Neural cell (in vitro differentiated cells): ENCODE results near the gene ADGRF5. TPM values are rescaled to one million over a fixed set of nuclear protein-coding genes. Genes with fewer than 3 reads are reported as not detected.
A peak's percentile ranks its signal among the peaks of the same experiment; 100 is the strongest.
"Not testable (repeated sequence)": the region's sequence is repeated elsewhere in the genome, so short reads cannot be mapped to it uniquely, and the experiment has no call there.

Experiments
- H2AFZ ChIP-seq: fragments of 200-600, 300-800 bp; sonication (generic), shearing (Covaris generic); 2 replicates; pipeline ENCODE4 v1.6.0; 2014; ENCODE audit warnings: low read depth, mild to moderate bottlenecking, antibody characterized with exemption, low read length, moderate library complexity
- H3F3A ChIP-seq: fragments of 200-600 bp; shearing (Covaris generic); 2 replicates; pipeline ENCODE4 v1.6.1; 2016; ENCODE audit warnings: mild to moderate bottlenecking, moderate library complexity, mixed read lengths, antibody characterized with exemption, low read length; ENCODE audit not compliant: insufficient read depth, poor library complexity, severe bottlenecking
- H3K27ac ChIP-seq: fragments of 200-600, 300-800 bp; sonication (generic), shearing (Covaris generic); 2 replicates; pipeline ENCODE4 v1.5.1; 2014; ENCODE audit warnings: mild to moderate bottlenecking, low read length, moderate library complexity
- H3K27me3 ChIP-seq: fragments of 300-800, 200-600 bp; sonication (generic), shearing (Covaris generic); 2 replicates; pipeline ENCODE4 v1.6.0; 2014; ENCODE audit warnings: mild to moderate bottlenecking, low read depth, low read length, moderate library complexity; ENCODE audit not compliant: insufficient read depth
- H3K36me3 ChIP-seq: fragments of 300-800, 200-600 bp; sonication (generic), shearing (Covaris generic); 2 replicates; pipeline ENCODE4 v1.5.1; 2014; ENCODE audit warnings: mild to moderate bottlenecking, antibody characterized with exemption, low read length, moderate library complexity; ENCODE audit not compliant: insufficient read depth
- H3K4me2 ChIP-seq: fragments of 300-800, 200-600 bp; sonication (generic), shearing (Covaris generic); 2 replicates; pipeline ENCODE4 v1.6.0; 2014; ENCODE audit warnings: mild to moderate bottlenecking, low read length
- H3K4me3 ChIP-seq: fragments of 300-800, 200-600 bp; sonication (generic), shearing (Covaris generic); 2 replicates; pipeline ENCODE4 v1.5.1; 2014; ENCODE audit warnings: mild to moderate bottlenecking, low read length, moderate library complexity
- H3K79me2 ChIP-seq: fragments of 200-600 bp; shearing (Covaris generic); replicated peaks from 2 replicates; pipeline ENCODE4 v1.6.0; 2014; ENCODE audit warnings: mild to moderate bottlenecking, low read length, moderate library complexity; ENCODE audit not compliant: insufficient read depth
- H3K9ac ChIP-seq: fragments of 300-800, 200-600 bp; sonication (generic), shearing (Covaris generic); 2 replicates; pipeline ENCODE4 v1.6.1; 2016; ENCODE audit warnings: mild to moderate bottlenecking, low read length, mixed read lengths
- H3K9me2 ChIP-seq: fragments of 200-600 bp; shearing (Covaris generic); 2 replicates; pipeline ENCODE4 v1.6.1; 2016; ENCODE audit warnings: mild to moderate bottlenecking, low read length, mixed read lengths; ENCODE audit not compliant: insufficient read depth
- H3K9me3 ChIP-seq: fragments of 200-600, 300-800 bp; sonication (generic), shearing (Covaris generic); 2 replicates; pipeline ENCODE4 v1.6.1; 2016; ENCODE audit warnings: mild to moderate bottlenecking, mixed run types, low read length, moderate library complexity, mixed read lengths
- H4K20me1 ChIP-seq: fragments of 200-600 bp; shearing (Covaris generic); 2 replicates; pipeline ENCODE4 v1.6.1; 2016; ENCODE audit warnings: mild to moderate bottlenecking, mixed run types; ENCODE audit not compliant: insufficient read depth
- EP300 ChIP-seq: fragments of 450-650 bp; conservative IDR thresholded peaks from 2 replicates; pipeline ENCODE4 v1.6.1; 2014; ENCODE audit warnings: antibody characterized with exemption, mild to moderate bottlenecking, moderate library complexity; ENCODE audit not compliant: poor library complexity, severe bottlenecking
- EZH2 ChIP-seq: fragments of 200-600, 300-800 bp; shearing (Covaris generic), sonication (generic); IDR thresholded peaks from 2 replicates; pipeline ENCODE4 v1.6.1; 2014; ENCODE audit warnings: antibody characterized with exemption, low read length, borderline replicate concordance, mild to moderate bottlenecking; ENCODE audit not compliant: insufficient read depth, poor library complexity, severe bottlenecking
- POLR2AphosphoS5 ChIP-seq: IDR thresholded peaks from 2 replicates; pipeline ENCODE4 v1.6.1; 2012
- RAD21 ChIP-seq: fragments of 450-650 bp; conservative IDR thresholded peaks from 2 replicates; pipeline ENCODE4 v1.6.1; 2014; ENCODE audit warnings: antibody characterized with exemption, mild to moderate bottlenecking, moderate library complexity
- SMC3 ChIP-seq: fragments of 450-650 bp; conservative IDR thresholded peaks from 2 replicates; pipeline ENCODE4 v1.6.1; 2014; ENCODE audit warnings: antibody characterized with exemption, mild to moderate bottlenecking, moderate library complexity; ENCODE audit not compliant: poor library complexity
- TAF1 ChIP-seq: IDR thresholded peaks from 2 replicates; pipeline ENCODE4 v1.6.1; 2012; ENCODE audit warnings: low read depth
- polyA plus RNA-seq: library from polyadenylated mRNA; depleted of rRNA; stranded (reverse); fragments of >200 nt; gene quantifications from 2 replicates; pipeline ENCODE4 v1.2.3, GENCODE V29; 2014
- TF ChIP-seq, protein P1 (sequence below): fragments of 450-650 bp; IDR thresholded peaks from 2 replicates; pipeline ENCODE4 v1.5.1; 2014; ENCODE audit warnings: antibody characterized with exemption, mild to moderate bottlenecking, moderate library complexity; ENCODE audit not compliant: poor library complexity, severe bottlenecking
- TF ChIP-seq, protein P2 (sequence below): IDR thresholded peaks from 2 replicates; pipeline ENCODE4 v1.6.1; 2012; ENCODE audit warnings: borderline replicate concordance

The ADGRF5 gene
- polyA plus RNA-seq, 1 donor from 2014 or later, result not detected

DNA sequence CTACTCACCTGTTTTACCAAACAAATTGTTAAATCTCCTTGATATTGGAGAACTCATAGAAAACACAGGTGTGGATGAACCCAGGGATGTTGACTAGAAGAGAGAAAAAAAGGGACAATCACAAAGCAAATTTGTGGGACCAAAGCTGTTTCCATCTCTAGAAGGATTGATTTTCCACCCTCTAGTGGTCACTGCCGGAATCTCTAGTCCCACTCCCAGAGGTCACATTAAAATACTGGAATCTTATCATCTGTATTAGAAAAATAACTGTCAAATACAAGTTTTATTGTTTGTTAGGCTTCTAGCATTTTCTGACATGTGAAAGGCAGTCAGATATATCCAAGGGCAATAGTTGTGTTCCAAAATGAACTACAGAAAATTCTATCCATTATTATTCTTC, 65.8 kb downstream of the ADGRF5 start:
- not testable (repeated sequence) for H3K9me2 ChIP-seq, H4K20me1 ChIP-seq, H2AFZ ChIP-seq, H3K36me3 ChIP-seq, H3F3A ChIP-seq, H3K4me2 ChIP-seq, H3K9ac ChIP-seq, H3K79me2 ChIP-seq, H3K9me3 ChIP-seq, H3K27me3 ChIP-seq, H3K4me3 ChIP-seq, H3K27ac ChIP-seq
- TF ChIP-seq, protein P1, sequence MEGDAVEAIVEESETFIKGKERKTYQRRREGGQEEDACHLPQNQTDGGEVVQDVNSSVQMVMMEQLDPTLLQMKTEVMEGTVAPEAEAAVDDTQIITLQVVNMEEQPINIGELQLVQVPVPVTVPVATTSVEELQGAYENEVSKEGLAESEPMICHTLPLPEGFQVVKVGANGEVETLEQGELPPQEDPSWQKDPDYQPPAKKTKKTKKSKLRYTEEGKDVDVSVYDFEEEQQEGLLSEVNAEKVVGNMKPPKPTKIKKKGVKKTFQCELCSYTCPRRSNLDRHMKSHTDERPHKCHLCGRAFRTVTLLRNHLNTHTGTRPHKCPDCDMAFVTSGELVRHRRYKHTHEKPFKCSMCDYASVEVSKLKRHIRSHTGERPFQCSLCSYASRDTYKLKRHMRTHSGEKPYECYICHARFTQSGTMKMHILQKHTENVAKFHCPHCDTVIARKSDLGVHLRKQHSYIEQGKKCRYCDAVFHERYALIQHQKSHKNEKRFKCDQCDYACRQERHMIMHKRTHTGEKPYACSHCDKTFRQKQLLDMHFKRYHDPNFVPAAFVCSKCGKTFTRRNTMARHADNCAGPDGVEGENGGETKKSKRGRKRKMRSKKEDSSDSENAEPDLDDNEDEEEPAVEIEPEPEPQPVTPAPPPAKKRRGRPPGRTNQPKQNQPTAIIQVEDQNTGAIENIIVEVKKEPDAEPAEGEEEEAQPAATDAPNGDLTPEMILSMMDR, result peak; percentile 44

GRCh38 chr6:46851576-46851975, 70.2 kb downstream of the ADGRF5 start:
- H3K27ac ChIP-seq, H3K79me2 ChIP-seq, H3K4me2 ChIP-seq, H2AFZ ChIP-seq, H3K9ac ChIP-seq, H3K27me3 ChIP-seq, H3K9me3 ChIP-seq, H3K9me2 ChIP-seq, H3F3A ChIP-seq, H3K36me3 ChIP-seq, H4K20me1 ChIP-seq, H3K4me3 ChIP-seq: not testable (repeated sequence)

- TF ChIP-seq RAD21 (no peak), TAF1 (no peak), EZH2 (no peak)
- H3K9me3 ChIP-seq, result no peaks in the 10 kb centered on the region
- no peak overlapping the region for H3K27ac ChIP-seq
- H3K9me2 ChIP-seq, result no peaks in the 10 kb centered on the region
- H3F3A ChIP-seq, result no peaks in the 10 kb centered on the region
- no peak overlapping the region for H3K4me2 ChIP-seq
- H3K79me2 ChIP-seq, result no peaks in the 10 kb centered on the region
- no peaks in the 10 kb centered on the region for H3K36me3 ChIP-seq
- no peak overlapping the region for H3K4me3 ChIP-seq
- no peak overlapping the region for H2AFZ ChIP-seq
- H3K27me3 ChIP-seq, result no peaks in the 10 kb centered on the region
- no peaks in the 10 kb centered on the region for H4K20me1 ChIP-seq
- H3K9ac ChIP-seq, result no peak overlapping the region
Observed at GRCh38 chr6:46850792-46851191, 70.9 kb downstream of the ADGRF5 start.

DNA sequence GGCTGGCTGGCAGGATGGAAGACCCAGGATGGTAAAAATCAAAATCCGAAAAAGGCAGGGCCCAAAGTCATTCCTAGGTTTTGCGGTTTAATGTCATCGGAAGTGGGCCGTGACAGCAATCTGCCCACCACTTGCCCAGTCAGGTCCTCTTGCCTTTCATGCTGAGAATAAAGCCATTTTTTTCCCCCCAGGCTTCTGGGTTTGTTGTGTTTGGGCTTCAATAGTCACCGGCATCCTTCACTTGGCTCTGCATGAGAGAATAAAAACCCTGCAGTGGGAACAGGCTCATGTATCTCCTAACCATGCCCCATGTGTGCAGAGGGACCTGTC, 72.4 kb downstream of the ADGRF5 start:
- no peak overlapping the region for H3K4me2 ChIP-seq
- no peaks in the 10 kb centered on the region for H3F3A ChIP-seq
- no peaks in the 10 kb centered on the region for H3K27me3 ChIP-seq
- H3K27ac ChIP-seq, result no peak overlapping the region
- H4K20me1 ChIP-seq, result no peaks in the 10 kb centered on the region
- no peaks in the 10 kb centered on the region for H3K9me2 ChIP-seq
- no peak overlapping the region for H2AFZ ChIP-seq
- no peaks in the 10 kb centered on the region for H3K79me2 ChIP-seq
- no peaks in the 10 kb centered on the region for H3K9me3 ChIP-seq
- H3K9ac ChIP-seq, result no peak overlapping the region
- H3K36me3 ChIP-seq, result no peaks in the 10 kb centered on the region
- TF ChIP-seq EZH2 (no peak), TAF1 (no peak), POLR2AphosphoS5 (no peak), EP300 (no peak), SMC3 (no peak)
- TF ChIP-seq, protein P2, sequence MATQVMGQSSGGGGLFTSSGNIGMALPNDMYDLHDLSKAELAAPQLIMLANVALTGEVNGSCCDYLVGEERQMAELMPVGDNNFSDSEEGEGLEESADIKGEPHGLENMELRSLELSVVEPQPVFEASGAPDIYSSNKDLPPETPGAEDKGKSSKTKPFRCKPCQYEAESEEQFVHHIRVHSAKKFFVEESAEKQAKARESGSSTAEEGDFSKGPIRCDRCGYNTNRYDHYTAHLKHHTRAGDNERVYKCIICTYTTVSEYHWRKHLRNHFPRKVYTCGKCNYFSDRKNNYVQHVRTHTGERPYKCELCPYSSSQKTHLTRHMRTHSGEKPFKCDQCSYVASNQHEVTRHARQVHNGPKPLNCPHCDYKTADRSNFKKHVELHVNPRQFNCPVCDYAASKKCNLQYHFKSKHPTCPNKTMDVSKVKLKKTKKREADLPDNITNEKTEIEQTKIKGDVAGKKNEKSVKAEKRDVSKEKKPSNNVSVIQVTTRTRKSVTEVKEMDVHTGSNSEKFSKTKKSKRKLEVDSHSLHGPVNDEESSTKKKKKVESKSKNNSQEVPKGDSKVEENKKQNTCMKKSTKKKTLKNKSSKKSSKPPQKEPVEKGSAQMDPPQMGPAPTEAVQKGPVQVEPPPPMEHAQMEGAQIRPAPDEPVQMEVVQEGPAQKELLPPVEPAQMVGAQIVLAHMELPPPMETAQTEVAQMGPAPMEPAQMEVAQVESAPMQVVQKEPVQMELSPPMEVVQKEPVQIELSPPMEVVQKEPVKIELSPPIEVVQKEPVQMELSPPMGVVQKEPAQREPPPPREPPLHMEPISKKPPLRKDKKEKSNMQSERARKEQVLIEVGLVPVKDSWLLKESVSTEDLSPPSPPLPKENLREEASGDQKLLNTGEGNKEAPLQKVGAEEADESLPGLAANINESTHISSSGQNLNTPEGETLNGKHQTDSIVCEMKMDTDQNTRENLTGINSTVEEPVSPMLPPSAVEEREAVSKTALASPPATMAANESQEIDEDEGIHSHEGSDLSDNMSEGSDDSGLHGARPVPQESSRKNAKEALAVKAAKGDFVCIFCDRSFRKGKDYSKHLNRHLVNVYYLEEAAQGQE, result no peak
- H3K4me3 ChIP-seq, result peak overlapping the region; percentile 38
